BJ (cell line): ENCODE data around the gene ZNF512. TPM values are rescaled to one million over a fixed set of nuclear protein-coding genes. Genes with fewer than 3 reads are reported as not detected.
"Not testable (repeated sequence)": the region's sequence is repeated elsewhere in the genome, so short reads cannot be mapped to it uniquely, and the experiment has no call there.

ENCODE experiments used
- CTCF ChIA-PET: fragments of 350-600 bp; formaldehyde crosslinking; extraction: SDS; loops from one replicate; lab custom pipeline; 2021; ENCODE audit warnings: antibody characterized with exemption, inconsistent platforms; lab: Yijun Ruan, JAX
- POLR2A ChIA-PET: fragments of 300-600 bp; sonication (Branson Sonifier 250); formaldehyde crosslinking; extraction: SDS; loops from one replicate; lab custom pipeline; 2021; ENCODE audit warnings: antibody characterized with exemption; lab: Charles Lee
- DNase-seq: peaks from one replicate; pipeline ENCODE4 v3.0.0-alpha.2; 2011; ENCODE audit warnings: low read depth
- H3K27me3 ChIP-seq: 2 replicates; pipeline ENCODE4 v1.6.0; 2011; ENCODE audit warnings: low read length; ENCODE audit not compliant: control insufficient read depth, insufficient read depth
- H3K36me3 ChIP-seq: 2 replicates; pipeline ENCODE4 v1.5.1; 2011; ENCODE audit warnings: low read length; ENCODE audit not compliant: control insufficient read depth, insufficient read depth
- H3K4me3 ChIP-seq: 2 replicates; pipeline ENCODE4 v1.5.1; 2011; ENCODE audit warnings: low read depth, mild to moderate bottlenecking, control low read depth, low read length
- polyA plus RNA-seq: library from polyadenylated mRNA; depleted of rRNA; stranded (reverse); fragments of >200 nt; gene quantifications from 2 replicates; pipeline ENCODE4 v1.2.3, GENCODE V29; 2011
- TF ChIP-seq, protein P1 (sequence below): IDR thresholded peaks from 2 replicates; pipeline ENCODE4 v1.5.1; 2011; ENCODE audit warnings: low read depth, mild to moderate bottlenecking, control low read depth, inconsistent platforms, low read length, moderate library complexity; ENCODE audit not compliant: insufficient read depth

The ZNF512 gene
- polyA plus RNA-seq, 1 experiment, result 19.2 TPM

DNA sequence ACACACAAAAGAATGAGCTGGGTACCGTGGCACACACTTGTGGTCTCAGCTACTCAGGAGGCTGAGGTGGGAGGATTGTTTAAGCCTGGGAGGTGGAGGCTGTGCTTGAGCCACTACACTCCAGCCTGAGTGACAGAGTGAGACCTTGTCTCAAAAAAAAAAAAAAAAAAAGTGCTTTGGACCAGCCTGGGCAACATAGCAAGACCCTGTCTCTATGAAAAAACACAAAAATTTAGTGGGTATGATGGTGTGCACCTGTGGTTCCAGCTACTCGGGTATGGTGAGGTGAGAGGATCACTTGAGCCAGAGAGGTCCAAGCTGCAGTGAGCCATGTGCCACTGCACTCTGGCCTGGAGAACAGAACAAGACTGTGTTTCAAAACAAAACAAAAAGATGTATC is 10.4 kb downstream of the ZNF512 start:
- ChIA-PET CTCF (no interaction called here), POLR2A (no interaction called here)

DNA sequence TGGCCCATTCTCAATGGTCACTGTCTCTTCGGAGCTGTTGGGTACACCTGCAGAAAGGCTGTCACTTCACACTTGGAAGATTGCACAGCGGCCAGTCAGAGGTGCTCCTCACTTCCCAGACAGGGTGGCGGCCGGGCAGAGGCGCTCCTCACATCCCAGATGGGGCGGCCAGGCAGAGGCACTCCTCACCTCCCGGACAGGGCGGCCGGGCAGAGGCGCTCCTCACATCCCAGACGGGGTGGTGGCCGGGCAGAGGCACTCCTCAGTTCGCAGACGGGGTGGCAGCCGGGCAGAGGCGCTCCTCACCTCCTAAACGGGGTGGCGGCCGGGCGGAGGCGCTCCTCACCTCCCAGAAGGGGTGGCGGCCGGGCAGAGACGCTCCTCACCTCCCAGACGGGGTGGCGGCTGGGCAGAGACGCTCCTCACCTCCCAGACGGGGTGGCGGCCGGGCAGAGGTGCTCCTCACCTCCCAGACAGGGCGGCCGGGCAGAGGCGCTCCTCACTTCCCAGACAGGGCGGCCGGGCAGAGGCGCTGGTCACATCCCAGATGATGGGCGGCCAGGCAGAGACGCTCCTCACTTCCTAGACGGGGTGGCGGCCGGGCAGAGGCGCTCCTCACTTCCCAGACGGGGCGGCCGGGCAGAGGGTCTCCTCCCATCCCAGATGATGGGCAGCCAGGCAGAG is 11.3 kb downstream of the ZNF512 start:
- H3K36me3 ChIP-seq, H3K27me3 ChIP-seq, POLR2A ChIA-PET, CTCF ChIA-PET, H3K4me3 ChIP-seq, DNase-seq: not testable (repeated sequence)

More for the DNA sequence above, 10.4 kb downstream of the ZNF512 start:
- H3K27me3 ChIP-seq, result no peaks in the 10 kb centered on the region
- H3K4me3 ChIP-seq, result no peak overlapping the region
- TF ChIP-seq, protein P1, sequence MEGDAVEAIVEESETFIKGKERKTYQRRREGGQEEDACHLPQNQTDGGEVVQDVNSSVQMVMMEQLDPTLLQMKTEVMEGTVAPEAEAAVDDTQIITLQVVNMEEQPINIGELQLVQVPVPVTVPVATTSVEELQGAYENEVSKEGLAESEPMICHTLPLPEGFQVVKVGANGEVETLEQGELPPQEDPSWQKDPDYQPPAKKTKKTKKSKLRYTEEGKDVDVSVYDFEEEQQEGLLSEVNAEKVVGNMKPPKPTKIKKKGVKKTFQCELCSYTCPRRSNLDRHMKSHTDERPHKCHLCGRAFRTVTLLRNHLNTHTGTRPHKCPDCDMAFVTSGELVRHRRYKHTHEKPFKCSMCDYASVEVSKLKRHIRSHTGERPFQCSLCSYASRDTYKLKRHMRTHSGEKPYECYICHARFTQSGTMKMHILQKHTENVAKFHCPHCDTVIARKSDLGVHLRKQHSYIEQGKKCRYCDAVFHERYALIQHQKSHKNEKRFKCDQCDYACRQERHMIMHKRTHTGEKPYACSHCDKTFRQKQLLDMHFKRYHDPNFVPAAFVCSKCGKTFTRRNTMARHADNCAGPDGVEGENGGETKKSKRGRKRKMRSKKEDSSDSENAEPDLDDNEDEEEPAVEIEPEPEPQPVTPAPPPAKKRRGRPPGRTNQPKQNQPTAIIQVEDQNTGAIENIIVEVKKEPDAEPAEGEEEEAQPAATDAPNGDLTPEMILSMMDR, result no peak
- no peaks in the 10 kb centered on the region for H3K36me3 ChIP-seq
- DNase-seq, result no peak

DNA sequence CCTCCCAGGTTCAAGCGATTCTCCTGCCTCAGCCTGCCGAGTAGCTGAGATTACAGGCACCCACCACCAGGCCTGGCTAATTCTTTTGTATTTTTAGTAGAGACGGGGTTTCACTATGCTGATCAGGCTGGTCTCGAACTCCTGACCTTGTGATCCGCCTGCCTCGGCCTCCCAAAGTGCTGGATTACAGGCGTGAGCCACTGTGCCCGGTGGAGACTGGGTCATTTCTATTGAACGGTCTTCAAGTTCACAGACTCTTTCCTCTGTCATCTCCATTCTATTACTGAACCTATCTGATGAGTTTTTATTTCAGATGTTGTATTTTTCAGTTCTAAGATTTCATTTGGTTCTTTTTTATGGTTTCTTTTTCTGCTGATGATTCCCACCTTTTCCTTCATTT is 12.6 kb downstream of the ZNF512 start:
- DNase-seq, H3K4me3 ChIP-seq, H3K27me3 ChIP-seq, POLR2A ChIA-PET, H3K36me3 ChIP-seq, CTCF ChIA-PET: not testable (repeated sequence)

DNA sequence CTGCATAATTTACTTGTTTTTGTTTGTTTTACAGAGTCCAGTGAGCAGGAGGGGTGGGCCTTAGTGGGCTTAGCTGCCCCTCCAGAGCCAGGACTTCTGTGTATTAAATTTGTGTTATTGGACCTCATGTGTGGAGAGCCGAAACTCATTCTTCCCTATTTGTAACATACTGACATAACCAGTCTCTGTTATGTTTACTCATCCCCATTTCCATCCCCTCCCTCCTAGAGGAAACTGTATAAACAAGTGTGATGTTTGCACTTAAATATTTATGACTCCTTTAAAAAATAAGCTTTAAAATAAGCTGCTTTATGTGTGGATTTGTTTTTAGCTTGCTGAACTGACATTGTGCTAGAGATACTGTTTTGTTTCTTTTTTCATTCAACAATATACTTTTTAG is 13.8 kb downstream of the ZNF512 start:
- ChIA-PET CTCF (interaction anchor here (0.9 kb wide), 1 partner anchor 26 kb away, joined by 3 read pairs; no protein-coding TSS in a partner anchor), POLR2A (no interaction called here)
- Histone ChIP-seq H3K27me3 (no peaks in the 10 kb centered on the region), H3K36me3 (peaks cover 3% of the 10 kb centered on the region), H3K4me3 (no peak overlapping the region)
- DNase-seq, result no peak
- TF ChIP-seq, protein P1, result no peak

DNA sequence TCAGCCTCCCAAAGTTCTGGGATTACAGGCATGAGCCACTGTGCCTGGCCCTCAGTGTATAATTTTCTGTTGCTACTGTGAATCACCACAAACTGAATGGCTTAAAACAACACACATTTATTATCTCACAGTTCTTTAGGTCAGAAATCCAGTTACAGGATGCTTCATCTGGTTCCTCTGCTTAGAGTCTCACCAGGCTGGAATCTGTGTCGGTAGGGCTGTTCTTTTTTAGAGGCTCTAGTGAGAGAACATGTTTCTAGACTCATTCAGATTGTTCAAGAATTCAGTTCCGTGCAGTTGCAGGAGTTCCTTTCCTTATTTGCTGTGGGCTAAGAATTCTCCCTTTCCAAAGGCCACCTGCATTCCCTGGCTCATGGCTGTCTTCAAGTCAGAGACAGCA is 23.8 kb downstream of the ZNF512 start:
- ChIA-PET CTCF (no interaction called here), POLR2A (no interaction called here)
- DNase-seq, result no peak
- TF ChIP-seq, protein P1, result no peak
- H3K4me3 ChIP-seq, result no peak overlapping the region
- peaks cover 5% of the 10 kb centered on the region for H3K36me3 ChIP-seq
- no peaks in the 10 kb centered on the region for H3K27me3 ChIP-seq

DNA sequence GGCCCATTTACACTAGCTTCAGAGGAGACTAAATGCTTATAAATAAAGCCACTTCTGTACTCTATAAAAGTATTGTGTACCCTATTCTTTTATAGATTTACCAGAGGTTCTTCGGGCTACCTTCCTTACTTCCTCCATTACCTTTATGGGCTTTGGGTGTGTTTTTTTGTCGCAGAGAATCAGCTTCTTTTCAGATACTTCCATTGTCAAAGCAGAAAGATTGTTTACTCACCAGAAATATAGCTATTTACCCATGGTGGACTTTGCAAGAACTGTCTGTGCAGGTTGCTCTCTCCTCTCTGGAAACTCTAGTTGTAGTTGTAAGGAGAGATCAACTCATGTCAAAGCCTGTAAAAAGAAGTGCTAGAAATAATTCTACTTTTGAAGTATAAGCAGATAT is 31.1 kb downstream of the ZNF512 start:
- Histone ChIP-seq H3K4me3 (no peak overlapping the region), H3K36me3 (peaks cover 4% of the 10 kb centered on the region), H3K27me3 (no peaks in the 10 kb centered on the region)
- TF ChIP-seq, protein P1, result no peak
- ChIA-PET CTCF (interaction anchor here (1.6 kb wide), 1 partner anchor 8 kb away, joined by 4 read pairs; no protein-coding TSS in a partner anchor), POLR2A (no interaction called here)
- DNase-seq, result no peak
